GM19023 (cell line): ENCODE data around the gene SH2D3A.
"Not testable (repeated sequence)": the region's sequence is repeated elsewhere in the genome, so short reads cannot be mapped to it uniquely, and the experiment has no call there.

ENCODE experiments used
- ATAC-seq: cut with Tn5 transposase; IDR thresholded peaks from one replicate; pipeline ENCODE4 v1.9.1; 2021; ENCODE audit warnings: mild to moderate bottlenecking, moderate library complexity; ENCODE audit not compliant: unreplicated experiment

The SH2D3A gene

DNA sequence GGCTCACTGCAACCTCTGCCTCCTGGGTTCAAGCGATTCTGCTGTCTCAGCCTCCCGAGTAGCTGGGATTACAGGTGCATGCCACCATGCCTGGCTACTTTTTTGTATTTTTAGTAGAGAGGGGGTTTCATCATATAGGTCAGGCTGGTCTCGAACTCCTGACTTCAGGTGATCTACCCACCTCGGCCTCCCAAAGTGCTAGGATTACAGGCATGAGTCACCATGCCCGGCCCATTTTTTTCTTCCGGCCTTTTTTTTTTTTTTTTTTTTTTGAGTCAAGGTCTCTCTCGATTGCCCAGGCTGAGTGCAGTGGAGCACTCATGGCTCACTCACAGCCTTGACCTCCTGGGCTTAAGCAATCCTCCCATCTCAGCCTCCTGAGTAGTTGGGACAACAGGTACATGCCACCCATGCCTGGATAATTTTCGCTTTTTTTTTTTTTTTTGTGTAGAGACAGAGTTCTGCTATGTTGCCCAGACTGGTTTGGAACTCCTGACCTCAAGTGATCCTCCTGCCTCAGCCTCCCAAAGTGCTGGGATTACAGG, 4.9 kb downstream of the SH2D3A start:
- not testable (repeated sequence) for ATAC-seq

DNA sequence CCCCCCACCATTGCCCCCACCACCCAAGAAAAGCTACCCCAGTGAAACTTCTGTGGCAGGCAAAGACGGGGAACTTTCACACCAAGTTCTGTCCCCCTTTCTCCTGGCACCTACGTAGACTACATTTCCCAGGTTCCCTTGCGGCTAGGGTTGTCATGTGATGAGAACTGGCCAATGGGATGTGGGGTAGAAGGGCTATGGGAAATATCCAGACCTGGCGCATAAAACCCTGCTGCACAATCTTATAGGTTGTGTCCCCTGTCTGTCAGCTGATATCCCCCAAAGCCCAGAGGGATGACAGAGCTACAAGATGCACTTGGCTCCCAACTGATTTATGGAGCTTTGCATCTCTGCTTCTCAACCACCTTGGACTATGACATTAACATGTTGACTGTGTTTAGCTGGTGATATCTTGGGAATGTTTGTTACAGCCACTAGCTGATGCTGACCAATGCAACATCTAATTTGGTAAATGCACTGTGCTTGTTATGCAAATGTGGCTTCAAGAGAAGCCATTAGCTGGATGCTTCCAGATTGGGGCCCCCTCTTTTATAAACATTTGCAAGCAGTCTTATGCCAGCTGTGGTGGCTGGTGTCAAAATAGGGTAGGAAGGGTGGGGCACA, 6.1 kb downstream of the SH2D3A start:
- no peak for ATAC-seq

DNA sequence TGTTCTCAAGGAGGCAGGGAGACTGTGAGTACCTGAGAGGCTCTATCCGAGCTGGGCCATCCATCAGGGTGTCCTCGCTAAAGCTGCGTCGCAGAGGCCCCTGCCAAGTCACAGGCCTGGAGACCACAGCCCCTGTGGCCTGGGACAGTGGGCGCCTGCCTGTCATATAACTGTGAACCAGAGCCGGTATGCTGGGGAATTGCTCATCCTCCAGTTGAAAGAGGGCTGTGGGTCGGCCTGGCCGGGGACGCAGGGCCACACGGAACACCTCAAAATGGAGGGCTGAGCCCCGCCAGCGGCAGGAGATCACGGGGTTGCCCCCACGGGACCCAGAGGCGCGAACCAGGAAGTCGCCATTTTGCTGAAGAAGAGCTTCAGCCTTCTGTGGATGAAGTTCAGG, 6.6 kb downstream of the SH2D3A start:
- ATAC-seq, result no peak

DNA sequence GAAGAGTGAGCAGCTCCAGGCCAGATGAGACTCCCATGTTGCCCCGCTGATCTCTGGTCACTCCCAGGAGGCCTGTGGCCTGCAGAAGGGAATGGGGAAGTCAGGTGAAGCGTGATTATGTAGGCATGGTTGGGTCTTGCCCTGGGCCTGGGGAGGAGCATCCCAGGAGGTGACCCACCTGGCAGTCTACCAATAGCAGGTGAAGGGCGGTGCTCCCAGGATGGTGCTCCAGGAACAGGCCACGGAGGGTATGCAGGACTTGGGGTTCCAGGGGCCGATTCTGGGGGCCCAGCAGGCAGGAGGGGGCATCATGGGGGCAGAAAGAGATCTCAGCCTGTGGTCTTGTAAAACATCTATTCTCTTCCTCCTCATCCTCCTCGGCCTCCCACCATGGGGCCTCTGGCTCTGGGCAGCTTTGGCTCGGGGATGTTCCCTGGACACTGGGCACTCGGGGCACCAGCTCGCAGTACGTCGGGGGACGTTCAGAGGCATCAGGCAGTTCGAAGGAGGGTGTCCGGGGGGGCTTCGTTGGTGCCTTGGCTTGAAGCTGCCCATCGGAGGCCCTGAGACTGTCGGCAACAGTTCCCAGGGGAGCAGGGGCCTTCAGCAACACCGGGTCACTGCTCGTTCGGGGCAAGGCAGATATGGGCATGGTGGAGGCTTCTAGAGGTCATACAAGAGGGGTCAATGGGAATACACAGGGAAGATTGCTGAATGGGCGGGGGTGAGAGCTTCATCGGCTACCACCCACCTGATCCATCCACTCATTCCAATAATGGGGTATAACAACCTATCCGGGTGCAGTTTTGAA, 12.4 kb downstream of the SH2D3A start:
- no peak for ATAC-seq

DNA sequence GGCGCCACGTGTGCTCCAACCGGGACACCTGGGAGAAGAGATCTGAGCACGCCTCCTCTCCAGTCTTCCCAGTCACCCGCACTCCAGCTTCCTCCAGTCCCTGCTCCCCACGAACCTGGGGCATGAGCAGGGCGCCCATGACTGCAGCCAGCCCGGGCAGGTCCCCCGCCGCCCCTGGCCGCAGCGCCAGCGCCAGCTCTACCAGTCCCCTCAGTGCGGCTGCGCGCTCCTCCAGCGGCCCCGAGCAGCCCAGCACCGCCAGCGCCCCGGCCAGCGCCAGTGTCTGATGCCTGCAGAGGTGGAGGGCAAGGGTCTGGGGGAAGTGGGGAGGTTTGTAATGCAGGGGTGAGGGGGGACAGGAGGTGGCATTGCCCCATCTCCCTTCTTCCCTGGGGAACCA, 13.1 kb downstream of the SH2D3A start:
- no peak for ATAC-seq

DNA sequence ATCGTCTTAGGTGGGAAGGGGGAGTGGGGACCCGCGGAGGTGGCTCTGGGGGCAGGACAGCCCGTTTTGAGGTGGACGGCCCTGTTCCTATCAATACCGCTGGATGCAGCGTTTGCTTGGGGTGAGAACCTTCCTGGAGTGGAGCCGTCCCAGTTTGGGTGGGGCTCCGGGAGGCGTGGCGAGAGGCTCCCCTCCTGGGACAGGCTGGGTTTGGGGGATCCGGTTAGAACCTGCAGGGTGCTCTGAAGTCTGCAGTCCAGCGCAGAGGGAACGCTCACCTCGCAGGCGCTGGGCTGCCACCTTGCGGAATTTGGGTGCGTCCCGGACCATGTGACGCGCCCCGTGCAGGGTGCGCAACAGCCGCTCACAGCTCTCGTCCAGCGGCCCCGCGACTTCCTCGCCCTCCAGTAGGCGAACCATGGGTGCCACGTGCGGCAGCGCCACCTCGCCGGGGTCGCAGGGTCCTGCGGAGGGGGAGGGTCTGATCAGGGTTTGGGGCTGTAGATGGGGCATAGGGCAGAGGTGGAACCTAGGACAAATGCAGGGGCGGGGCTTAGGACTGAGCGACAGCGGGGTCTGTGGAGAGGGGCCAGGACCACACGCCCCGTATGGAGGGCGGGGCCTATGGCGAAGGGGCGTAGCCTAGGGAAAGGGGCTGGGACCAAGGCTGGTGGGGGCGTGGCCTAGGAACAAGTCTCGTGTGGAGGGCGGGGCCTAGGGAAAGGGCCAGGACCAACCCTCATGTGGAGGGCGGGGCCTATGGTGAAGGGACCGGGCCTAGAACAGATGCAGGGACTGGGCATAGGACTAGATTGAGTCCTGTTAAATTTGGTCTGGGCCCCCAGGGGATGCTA, 13.8 kb downstream of the SH2D3A start:
- ATAC-seq, result peak; percentile 82

DNA sequence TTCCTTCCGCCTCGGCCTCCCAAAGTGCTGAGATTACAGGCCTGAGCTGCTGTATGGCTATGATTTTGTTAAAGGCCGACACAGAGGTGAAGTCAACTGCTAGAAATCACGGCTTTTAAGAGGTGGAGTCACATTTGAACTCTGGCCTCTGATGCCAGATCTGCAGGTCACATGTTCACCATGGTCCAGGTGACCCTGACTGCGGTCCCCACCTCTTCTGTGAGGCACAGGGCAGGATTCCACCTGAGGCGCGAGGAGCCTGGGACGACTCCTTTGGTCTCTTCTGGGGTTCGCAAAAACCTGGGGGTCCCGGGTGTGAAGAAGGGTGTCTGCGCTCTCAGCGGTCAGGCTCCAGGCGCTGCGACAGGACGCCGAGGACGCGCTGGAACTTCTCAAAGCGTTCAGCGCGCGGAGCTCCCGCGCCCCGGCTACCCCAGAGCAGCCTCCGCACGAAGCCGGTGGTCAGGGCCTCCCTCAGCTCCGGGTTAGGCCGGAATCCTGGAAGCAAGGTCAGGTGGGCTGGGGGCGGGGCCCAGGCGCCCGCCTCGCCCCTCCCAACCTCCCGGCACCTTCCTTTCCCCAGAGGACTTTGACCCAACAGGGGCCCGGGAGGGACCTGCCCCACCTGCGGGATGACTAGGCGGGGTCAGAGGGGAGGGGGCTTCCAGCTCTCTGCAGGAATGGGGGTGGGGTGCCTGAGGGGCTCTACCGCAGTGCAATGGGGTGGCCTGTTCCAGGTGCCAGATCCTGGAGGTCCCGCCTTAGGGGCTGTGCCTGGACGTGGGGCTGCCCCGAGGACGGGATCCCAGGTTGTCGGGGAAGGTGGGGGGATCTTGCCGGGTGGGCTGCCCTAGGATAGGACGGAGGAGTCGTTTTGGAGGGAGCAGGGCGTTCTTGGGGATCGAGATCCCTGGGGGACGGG, 14.7 kb downstream of the SH2D3A start:
- ATAC-seq, result no peak

DNA sequence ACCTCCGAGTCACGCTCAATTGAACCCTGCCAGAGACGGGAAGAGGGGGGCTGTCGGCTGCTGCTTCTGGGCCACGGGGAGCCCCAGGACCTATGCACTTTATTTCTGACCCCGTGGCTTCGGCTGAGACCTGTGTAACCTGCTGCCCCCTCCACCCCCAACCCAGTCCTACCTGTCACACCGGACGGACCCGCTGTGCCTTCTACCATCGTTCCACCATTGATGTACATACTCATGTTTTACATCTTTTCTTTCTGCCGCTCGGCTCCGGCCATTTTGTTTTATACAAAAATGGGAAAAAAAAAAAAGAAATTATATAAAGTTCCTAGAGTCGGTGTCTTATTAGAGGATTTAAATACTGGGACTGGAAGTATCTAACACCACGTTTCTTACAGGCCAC, 16.0 kb downstream of the SH2D3A start:
- no peak for ATAC-seq

DNA sequence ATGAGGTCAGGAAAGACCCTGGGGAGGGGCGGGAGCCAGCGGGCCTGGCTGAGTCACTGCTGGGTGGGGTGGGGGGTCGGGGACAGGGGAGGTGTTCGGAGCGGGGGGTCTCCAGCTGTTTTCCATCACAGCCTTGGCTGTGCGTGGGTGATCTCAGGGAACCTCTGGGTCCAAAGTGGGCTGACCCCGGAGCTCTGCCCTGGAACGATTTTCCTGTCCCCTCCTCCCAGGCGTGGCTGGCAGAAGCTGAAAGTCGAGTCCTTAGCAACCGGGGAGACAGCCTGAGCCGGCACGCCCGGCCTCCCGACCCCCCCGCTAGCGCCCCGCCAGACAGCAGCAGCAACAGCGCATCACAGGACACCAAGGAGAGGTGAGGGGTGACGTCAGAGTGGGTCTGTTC, 17.2 kb downstream of the SH2D3A start:
- ATAC-seq, result no peak

DNA sequence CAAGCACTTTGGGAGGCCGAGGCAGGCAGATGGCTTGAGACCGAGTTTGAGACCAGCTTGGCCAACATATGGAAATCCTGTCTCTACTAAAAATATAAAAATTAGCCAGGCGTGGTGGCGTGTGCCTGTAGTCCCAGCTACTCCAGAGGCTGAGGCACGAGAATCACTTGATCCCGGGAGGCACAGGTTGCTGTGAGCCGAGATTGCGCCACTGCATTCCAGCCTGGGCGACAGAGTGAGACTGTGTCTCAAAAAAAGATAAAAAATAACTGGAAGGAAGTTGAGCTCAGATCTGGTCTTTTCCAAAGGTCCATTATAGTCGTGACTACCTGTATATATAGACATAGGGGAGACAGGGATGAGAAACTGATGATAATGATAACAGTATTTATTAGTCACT, 18.7 kb downstream of the SH2D3A start:
- ATAC-seq, result not testable (repeated sequence)

DNA sequence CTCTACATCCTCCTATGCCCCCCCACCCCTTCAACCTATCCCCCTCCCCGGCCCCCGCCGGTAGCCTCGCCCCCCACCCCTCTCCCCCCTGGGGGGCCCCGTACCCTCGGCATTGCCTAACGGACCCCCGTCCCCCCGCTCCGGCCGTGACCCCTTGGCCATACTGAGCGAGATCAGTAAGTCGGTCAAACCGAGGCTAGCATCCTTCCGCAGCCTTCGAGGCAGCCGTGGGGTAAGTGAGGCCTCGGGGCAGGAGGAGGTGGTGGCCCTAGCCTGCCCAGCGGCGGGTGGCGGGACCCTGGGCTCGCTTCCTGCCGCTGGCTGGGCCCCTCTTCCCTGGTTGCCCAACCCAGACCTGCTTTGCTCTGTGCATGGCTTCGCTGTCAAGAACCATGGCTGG, 21.3 kb downstream of the SH2D3A start:
- ATAC-seq, result no peak

DNA sequence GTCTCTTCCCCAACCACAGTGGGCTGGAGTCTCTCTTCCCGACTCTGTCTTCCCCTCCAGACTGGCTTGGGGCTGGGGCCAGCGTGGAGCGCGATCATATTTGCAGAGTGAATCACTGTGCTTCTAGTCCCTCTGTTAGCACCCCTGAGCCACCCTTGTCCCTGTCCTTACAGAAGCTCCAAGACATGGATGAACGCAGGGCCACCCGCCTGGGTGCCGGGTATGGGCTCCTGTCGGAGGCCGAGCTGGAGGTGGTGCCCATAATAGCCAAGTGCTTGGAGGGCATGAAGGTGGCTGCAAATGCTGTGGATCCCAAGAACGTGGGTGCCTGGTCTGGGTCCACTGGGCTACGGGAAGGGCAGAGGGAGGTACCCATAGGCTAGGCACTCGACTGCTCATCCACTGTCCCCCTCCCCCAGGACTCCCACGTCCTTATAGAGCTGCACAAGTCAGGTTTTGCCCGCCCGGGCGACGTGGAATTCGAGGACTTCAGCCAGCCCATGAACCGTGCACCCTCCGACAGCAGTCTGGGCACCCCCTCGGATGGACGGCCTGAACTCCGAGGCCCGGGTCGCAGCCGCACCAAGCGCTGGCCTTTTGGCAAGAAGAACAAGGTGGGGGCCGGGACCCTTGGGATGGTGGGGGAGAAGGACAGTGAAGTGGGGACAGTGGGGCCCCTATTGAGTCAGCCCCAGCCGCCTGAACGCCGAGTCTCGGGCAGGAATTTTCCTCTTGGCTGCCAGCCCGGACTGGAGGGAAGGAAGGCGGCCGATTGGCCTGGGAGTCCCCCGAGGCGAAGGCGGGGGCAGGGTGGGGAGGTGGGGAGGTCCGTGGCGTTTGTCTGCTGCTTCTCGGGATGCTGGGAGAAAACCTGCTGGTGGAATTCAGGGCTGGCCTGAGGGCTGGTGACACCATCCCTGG, 22.6 kb downstream of the SH2D3A start:
- no peak for ATAC-seq

DNA sequence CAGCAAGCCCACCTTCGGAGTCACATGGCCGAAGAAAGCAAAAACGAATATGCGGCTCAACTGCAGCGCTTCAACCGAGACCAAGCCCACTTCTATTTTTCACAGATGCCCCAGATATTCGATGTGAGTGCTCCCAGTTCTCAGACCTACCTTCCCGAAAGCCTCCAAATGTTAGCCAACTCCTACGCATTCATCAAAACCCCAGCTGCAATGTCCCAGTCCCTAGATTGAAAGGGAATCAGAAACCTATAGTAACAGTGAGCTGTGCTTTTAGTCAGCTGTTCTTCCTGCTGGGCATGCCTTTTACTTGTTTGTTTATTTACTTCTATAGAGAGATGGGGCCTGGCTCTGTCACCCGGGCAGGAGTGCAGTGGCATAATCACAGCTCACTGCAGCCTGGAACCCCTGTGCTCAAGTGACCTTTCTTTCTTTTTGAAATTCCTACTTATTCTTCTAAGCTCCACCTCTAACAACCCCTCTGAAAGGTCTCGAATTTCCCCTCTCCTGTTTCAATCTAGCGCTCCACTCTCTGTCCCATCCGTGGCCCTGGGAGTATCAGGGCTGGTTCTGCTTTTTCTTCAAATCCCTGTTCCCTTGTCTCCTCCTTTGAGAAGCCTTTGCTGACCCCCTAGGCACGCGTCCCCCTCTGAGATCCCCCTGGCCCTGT, 23.4 kb downstream of the SH2D3A start:
- no peak for ATAC-seq

DNA sequence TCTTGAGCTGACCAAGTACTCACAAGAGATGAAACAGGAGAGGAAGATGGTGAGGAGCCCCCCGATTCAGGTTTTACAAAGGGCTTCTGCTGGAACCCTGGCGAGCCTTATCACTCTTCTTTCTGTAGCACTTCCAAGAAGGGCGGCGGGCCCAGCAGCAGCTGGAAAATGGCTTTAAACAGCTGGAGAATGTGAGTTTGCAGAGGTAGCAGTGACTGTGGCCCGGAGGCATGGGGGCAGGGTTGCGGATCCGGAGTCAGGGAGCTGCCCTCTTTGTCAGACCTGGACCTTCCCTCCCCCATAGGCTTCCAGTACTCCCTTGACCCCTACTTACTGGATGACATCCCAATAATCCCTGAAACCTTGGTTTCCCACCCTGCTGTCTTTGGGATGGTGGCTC, 24.2 kb downstream of the SH2D3A start:
- ATAC-seq, result no peak

DNA sequence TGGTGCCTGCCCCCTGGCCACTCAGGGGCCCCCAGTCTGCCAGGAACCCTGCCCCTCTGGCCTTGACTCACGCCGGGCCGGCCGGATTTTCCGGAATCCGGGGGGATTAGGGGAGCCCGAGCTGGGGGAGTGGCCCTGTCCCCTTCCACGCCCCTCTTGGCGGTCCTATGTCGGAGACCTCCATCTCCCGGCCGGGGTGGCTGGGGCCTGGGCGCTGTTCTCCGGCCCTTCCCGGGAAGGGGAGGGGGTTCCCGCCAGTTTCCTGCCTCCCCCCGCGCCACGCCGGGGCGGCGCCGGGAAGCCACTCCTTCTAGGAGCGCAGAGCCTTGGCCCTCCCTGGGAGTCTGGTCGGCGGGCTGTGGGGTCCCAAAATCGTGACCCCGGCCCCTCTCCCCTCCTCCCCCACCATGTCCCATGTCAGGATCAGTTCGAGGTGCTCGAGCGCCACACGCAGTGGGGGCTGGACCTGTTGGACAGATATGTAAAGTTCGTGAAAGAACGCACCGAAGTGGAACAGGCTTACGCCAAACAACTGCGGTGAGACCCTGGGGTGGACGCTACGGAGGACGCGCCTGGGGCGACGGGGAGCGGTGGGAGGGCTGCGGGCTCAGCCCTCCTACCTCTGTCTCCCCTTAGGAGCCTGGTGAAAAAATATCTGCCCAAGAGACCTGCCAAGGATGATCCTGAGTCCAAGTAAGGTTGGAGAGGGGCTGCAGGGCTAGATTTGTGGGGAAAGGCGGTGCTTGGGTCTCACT, 26.5 kb downstream of the SH2D3A start:
- no peak for ATAC-seq

DNA sequence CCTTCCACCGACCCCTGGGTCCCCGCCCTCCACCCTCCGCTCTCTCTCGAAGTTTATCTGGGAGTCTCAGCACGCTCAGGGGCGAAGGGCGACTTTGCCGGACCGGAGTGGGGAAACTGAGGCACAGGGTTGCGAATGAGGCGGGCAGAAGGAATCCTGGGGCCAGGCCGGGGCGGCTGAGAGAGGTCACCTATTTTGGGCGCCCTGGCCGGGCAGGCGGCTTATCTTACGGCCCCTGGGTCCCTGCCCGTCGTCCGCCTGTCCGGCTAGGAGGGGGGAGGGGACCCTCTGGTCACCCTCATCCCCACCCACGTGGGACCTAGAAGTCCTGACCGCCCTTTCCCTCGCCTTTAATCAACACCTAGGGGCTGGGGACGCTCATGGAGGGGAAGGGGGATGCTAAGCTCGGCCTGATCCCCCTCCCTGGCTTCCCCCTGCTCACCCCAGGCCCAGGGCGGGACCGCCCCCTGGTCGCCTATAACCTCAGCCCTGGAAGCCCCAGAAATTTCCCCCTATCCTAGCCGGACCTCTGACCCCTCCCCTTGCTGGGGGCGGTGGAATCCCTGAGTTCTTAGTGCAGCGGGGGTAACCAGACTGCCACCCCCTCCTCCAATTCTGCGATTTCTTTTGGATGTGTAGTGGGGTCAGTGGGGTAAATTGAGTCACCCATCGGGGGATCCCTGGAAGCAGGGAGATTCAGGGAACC, 27.2 kb downstream of the SH2D3A start:
- no peak for ATAC-seq

DNA sequence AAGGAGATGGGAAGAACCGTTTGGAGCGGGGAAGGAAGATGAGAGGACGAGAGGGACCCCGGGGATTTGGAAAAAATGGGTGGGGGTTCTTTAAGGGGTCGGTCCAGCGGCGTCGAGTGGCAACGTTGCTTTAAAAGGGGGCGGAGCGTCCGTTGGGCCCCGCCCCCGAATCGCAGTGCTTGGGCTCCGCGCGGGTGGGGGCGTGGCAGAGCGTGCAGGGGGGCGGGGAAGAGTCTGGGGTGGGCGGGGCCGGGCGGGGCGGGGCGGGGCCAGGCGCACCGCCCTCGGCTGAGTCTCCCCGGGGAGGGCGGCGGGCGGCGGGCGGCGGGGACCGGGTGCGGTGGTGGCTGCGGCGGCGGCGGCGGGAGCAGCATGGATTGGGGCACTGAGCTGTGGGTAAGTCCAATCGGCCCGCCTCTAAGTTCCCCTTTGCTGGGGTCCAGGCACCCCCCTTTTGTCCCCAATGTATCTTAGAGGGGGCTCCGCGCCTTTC, 27.8 kb downstream of the SH2D3A start, which contains the start of gene TRIP10:
TSS of gene TRIP10 (plus strand) at position 291 of the 493 bp plus-strand sequence. CDS start at position 373, 82 bp downstream.
- no peak for ATAC-seq
